KMS-11 (cell line): ENCODE measurements around the gene PRDM15.

Source experiments
- H2AFZ ChIP-seq: fragments of 200-600 bp; sonication (generic); 2 replicates; pipeline ENCODE4 v1.6.1; 2016; ENCODE audit warnings: antibody characterized with exemption, mixed run types, low read depth
- H3K27ac ChIP-seq: fragments of 200-600 bp; sonication (generic); 2 replicates; pipeline ENCODE4 v1.6.1; 2016; ENCODE audit warnings: mild to moderate bottlenecking, mixed run types
- H3K27me3 ChIP-seq: fragments of 200-600 bp; sonication (generic); 2 replicates; pipeline ENCODE4 v1.6.1; 2017; ENCODE audit warnings: mild to moderate bottlenecking, low read depth, mixed run types, moderate library complexity; ENCODE audit not compliant: insufficient read depth
- H3K36me3 ChIP-seq: fragments of 200-600 bp; sonication (generic); 2 replicates; pipeline ENCODE4 v1.6.1; 2017; ENCODE audit warnings: mild to moderate bottlenecking, mixed run types; ENCODE audit not compliant: insufficient read depth
- H3K4me1 ChIP-seq: fragments of 200-600 bp; sonication (generic); 2 replicates; pipeline ENCODE4 v1.6.1; 2016; ENCODE audit warnings: mild to moderate bottlenecking, low read depth, mixed run types; ENCODE audit not compliant: poor library complexity, severe bottlenecking
- H3K4me2 ChIP-seq: fragments of 200-600 bp; sonication (generic); 2 replicates; pipeline ENCODE4 v1.7.0; 2016; ENCODE audit warnings: mild to moderate bottlenecking, mixed run types
- H3K4me3 ChIP-seq: fragments of 200-600 bp; sonication (generic); IDR thresholded peaks from 2 replicates; pipeline ENCODE4 v1.6.1; 2017; ENCODE audit warnings: low read depth, low read length, mixed read lengths; ENCODE audit not compliant: insufficient read depth
- H3K79me2 ChIP-seq: fragments of 200-600 bp; sonication (generic); 2 replicates; pipeline ENCODE4 v1.6.1; 2016; ENCODE audit warnings: low read depth, mixed run types; ENCODE audit not compliant: insufficient read depth
- H3K9ac ChIP-seq: fragments of 200-600 bp; sonication (generic); 2 replicates; pipeline ENCODE4 v1.6.1; 2016; ENCODE audit warnings: mild to moderate bottlenecking, mixed run types
- H4K20me1 ChIP-seq: fragments of 200-600 bp; sonication (generic); 2 replicates; pipeline ENCODE4 v1.6.1; 2016; ENCODE audit warnings: mild to moderate bottlenecking, mixed run types; ENCODE audit not compliant: insufficient read depth
- TF ChIP-seq, protein P1 (sequence below): fragments of 200-600 bp; sonication (generic); conservative IDR thresholded peaks from 2 replicates; pipeline ENCODE4 v1.6.1; 2017; ENCODE audit warnings: low read depth, mild to moderate bottlenecking, antibody characterized with exemption, low read length, moderate library complexity, mixed read lengths

The PRDM15 gene

DNA sequence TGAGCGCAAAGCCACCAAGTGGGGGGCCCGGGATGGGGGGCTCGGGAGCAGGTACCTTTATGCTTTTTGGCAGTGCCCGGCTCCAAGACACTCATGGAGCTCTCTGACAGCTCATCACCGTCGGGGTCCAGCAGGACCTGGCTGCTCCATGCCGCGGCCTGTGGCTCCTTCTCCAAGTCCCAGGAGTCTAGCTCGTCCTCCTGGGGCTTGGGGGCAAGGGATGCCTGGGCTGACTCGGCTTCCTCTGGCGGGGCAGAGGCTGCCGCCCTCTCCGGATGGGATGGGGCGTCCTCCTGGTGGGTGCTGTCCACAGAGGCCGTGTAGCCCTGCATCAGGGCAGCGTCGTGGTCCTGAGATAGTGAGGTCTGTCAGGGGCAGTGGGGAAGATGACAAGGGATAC, 19.9 kb upstream of the PRDM15 start:
- Histone ChIP-seq H3K4me1 (no peaks in the 10 kb centered on the region), H3K36me3 (no peaks in the 10 kb centered on the region), H3K4me3 (no peak overlapping the region), H3K4me2 (no peak overlapping the region), H3K79me2 (no peaks in the 10 kb centered on the region), H4K20me1 (no peaks in the 10 kb centered on the region), H3K9ac (no peak overlapping the region), H3K27ac (no peak overlapping the region), H2AFZ (no peak overlapping the region), H3K27me3 (no peaks in the 10 kb centered on the region)
- TF ChIP-seq, protein P1, sequence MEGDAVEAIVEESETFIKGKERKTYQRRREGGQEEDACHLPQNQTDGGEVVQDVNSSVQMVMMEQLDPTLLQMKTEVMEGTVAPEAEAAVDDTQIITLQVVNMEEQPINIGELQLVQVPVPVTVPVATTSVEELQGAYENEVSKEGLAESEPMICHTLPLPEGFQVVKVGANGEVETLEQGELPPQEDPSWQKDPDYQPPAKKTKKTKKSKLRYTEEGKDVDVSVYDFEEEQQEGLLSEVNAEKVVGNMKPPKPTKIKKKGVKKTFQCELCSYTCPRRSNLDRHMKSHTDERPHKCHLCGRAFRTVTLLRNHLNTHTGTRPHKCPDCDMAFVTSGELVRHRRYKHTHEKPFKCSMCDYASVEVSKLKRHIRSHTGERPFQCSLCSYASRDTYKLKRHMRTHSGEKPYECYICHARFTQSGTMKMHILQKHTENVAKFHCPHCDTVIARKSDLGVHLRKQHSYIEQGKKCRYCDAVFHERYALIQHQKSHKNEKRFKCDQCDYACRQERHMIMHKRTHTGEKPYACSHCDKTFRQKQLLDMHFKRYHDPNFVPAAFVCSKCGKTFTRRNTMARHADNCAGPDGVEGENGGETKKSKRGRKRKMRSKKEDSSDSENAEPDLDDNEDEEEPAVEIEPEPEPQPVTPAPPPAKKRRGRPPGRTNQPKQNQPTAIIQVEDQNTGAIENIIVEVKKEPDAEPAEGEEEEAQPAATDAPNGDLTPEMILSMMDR, result no peak

DNA sequence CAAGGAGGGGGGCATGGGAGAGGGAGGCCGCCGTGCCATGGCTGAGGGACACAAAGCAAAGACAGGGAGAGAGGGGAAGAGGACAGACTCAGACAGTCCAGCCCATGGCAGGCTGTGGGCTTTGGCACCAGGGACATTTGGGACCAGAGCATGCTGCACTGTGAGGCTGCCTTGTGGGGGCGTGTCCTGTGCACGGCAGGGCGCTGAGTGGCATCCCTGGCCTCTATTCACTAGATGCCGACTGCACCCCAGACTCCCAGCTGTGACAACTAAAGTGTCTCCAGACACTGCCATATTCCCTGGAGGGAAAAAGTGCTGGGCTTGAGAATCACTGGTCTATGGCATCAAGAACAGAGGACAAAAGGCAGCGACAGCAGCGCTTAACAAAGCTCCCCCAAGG, 18.6 kb upstream of the PRDM15 start:
- Histone ChIP-seq H3K27me3 (no peaks in the 10 kb centered on the region), H4K20me1 (no peaks in the 10 kb centered on the region), H3K4me2 (no peak overlapping the region), H3K27ac (no peak overlapping the region), H2AFZ (no peak overlapping the region), H3K4me1 (no peaks in the 10 kb centered on the region), H3K36me3 (no peaks in the 10 kb centered on the region), H3K4me3 (no peak overlapping the region), H3K9ac (no peak overlapping the region), H3K79me2 (no peaks in the 10 kb centered on the region)
- TF ChIP-seq, protein P1, result no peak

DNA sequence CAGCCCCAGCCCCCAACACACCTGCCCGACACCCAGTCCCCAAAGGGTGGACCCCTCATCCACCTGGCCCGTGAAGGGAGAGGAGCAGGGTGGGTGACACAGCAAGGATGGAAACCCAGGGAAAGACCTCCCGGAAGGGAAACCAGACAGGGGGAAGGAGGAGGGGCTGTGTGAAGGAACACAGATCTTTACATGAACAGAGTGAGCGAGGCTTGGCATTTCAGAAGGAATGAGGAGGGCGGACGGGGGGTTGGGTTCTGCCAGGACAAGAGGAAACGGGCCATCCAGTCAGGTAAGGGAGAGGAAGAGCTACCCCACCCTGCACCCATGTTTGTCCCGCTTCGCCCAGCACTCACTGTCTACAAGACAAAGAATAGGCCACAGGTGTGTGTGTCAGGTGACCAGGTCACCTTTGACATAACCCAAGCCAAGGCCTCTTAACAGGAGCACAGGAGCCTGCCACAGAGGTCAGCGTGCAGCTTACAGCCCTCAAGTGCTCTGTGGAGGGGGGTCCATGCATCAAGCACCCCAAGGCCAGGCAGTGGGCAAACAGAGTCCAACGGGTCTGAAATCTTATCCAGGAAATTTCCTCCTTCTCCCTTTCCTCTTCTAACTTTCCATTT, 18.0 kb upstream of the PRDM15 start:
- H4K20me1 ChIP-seq, result no peaks in the 10 kb centered on the region
- H3K36me3 ChIP-seq, result no peaks in the 10 kb centered on the region
- H3K4me2 ChIP-seq, result no peak overlapping the region
- no peak overlapping the region for H2AFZ ChIP-seq
- H3K27me3 ChIP-seq, result no peaks in the 10 kb centered on the region
- TF ChIP-seq, protein P1, result no peak
- H3K79me2 ChIP-seq, result no peaks in the 10 kb centered on the region
- no peak overlapping the region for H3K9ac ChIP-seq
- H3K27ac ChIP-seq, result no peak overlapping the region
- H3K4me1 ChIP-seq, result no peaks in the 10 kb centered on the region
- no peak overlapping the region for H3K4me3 ChIP-seq

DNA sequence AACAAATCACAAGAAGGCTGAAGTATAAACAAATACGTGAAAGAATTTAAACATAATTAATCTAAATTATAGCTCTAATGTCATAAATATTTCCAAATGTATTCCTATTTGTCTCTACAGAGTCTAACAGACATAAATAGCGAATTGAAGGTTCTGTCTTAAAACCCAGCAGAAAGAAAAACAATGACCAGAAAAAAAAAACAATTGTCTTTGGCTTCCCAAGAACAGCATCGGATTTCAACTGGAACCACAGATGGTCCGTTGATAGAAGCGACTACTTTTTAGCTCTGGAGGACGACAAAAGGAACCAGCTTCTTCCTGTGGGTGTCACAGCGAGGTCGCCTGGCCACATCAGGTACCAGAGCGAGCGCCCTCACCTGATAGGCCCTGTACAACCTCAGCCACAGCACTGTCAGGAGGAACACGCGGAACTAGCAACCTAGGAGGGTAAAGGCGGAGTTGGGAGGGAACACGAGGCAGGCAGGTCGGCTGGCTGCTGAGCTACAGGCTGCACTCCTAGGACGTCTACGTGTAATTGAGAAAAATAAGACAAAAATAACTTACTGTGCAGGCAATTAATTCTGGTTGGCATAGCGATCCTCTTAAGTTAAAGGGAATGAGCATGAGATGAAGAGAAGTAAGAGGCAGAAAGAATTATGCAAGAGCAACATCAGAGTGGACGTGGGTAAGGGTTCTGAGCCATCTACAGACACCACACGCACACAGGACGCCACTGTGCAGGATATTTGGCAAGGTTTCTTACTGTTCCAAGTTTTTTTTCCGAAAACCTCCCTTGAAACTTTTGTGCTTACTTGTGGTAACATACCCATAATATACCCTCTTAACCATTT, 16.7 kb upstream of the PRDM15 start:
- no peak overlapping the region for H3K27ac ChIP-seq
- H3K27me3 ChIP-seq, result no peaks in the 10 kb centered on the region
- H3K4me2 ChIP-seq, result no peak overlapping the region
- no peaks in the 10 kb centered on the region for H3K36me3 ChIP-seq
- no peak overlapping the region for H3K4me3 ChIP-seq
- no peaks in the 10 kb centered on the region for H4K20me1 ChIP-seq
- H3K9ac ChIP-seq, result no peak overlapping the region
- H3K79me2 ChIP-seq, result no peaks in the 10 kb centered on the region
- H2AFZ ChIP-seq, result no peak overlapping the region
- TF ChIP-seq, protein P1, result no peak
- H3K4me1 ChIP-seq, result no peaks in the 10 kb centered on the region
